A172 (cell line): ENCODE results near the gene TSPEAR. TPM values are rescaled to one million over a fixed set of nuclear protein-coding genes. Genes with fewer than 3 reads are reported as not detected.
"Not testable (repeated sequence)": the region's sequence is repeated elsewhere in the genome, so short reads cannot be mapped to it uniquely, and the experiment has no call there.

Source experiments
- DNase-seq: peaks from one replicate; pipeline ENCODE4 v3.0.0-alpha.2; 2015; ENCODE audit warnings: low spot score
- total RNA-seq: library from RNA; depleted of rRNA; stranded (reverse); fragments of >200 nt; shearing (Covaris generic); gene quantifications from 2 replicates; pipeline ENCODE4 v1.2.3, GENCODE V29; 2014

Gene TSPEAR
- total RNA-seq, 1 experiment from 2014 or later = not detected

- not testable (repeated sequence) for DNase-seq
These were observed 83.5 kb downstream of the TSPEAR start for GRCh38 chr21:44627831-44628233.

DNA sequence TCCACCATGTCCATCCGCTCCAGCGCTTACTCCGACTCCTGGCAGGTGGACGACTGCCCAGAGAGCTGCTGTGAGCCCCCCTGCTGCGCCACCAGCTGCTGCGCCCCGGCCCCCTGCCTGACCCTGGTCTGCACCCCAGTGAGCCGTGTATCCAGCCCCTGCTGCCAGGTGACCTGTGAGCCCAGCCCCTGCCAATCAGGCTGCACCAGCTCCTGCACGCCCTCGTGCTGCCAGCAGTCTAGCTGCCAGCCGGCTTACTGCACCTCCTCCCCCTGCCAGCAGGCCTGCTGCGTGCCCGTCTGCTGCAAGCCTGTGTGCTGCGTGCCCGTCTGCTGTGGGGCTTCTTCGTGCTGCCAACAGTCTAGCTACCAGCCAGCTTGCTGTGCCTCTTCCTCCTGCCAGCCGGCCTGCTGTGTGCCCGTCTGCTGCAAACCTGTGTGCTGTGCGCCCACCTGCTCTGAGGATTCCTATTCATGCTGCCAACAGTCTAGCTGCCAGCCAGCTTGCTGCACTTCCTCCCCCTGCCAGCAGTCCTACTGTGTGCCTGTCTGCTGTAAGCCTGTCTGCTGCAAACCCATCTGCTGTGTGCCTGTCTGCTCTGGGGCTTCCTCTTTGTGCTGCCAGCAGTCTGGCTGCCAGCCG lies 84.1 kb downstream of the TSPEAR start:
- DNase-seq = not testable (repeated sequence)

DNA sequence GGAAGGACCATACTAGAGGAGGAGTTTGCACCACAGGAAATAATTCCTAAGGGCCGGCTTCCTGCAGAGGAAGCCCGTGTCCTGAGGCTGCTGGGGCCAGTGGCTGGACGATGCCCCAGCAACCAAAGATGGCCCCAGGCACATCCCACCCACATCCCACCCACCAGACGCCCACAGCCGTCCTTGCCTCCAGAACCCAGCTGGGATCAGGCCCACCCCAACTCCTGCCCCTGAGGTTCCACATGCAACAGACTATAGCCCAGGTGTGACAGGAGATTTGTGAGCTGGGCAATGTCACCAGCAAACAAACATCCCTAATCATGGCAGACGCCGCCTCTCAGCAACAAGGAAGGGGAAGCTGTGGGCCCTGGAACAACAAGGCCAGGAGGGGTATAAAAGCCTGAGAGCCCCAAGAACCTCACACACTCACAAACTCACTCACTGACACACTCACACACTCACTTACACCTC lies 84.7 kb downstream of the TSPEAR start, which contains the start of gene KRTAP10-9:
Gene KRTAP10-9, plus strand, starts transcription at position 421 of the 471 bp plus-strand sequence. CDS start 79 bp downstream, outside the sequence.
- DNase-seq = no peak

DNA sequence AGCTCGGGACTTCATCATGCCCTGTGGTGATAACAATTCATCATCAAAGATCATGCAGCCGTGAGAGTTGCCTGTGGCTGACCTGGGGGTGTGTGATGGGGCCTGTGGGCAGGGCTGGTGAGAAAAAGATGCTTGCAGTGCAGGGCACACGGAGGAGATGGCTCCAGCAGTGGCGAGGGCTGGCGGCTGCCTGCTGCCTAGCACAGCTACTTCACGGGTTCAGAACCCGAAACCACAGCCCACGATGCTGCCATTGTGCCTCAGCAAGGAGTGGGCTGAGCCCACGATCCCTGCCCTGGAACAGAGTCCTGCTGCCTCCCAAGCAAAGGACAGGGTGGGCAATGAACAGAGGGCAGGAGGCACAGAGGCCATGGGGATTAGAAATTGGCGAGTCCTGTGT lies 85.1 kb downstream of the TSPEAR start:
- no peak for DNase-seq

DNA sequence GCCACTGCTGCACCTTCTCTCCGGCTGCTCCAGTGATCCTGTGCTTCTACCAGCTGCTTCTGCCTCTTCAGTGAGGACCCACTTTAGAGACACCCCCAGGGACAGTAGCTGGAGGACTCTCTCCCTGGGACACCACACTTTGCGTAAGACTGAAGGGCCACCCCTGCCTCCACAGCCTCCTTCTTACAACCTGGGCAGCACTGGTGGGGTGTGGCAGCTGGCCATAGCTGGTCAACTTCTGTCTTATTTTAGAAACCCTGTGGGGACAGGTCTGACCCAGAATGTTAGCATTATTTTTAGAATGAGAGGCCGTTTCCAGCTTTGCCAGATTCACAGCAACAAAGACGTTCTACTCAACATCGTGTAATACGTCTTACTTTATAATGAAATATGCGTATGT lies 85.6 kb downstream of the TSPEAR start:
- DNase-seq = no peak

DNA sequence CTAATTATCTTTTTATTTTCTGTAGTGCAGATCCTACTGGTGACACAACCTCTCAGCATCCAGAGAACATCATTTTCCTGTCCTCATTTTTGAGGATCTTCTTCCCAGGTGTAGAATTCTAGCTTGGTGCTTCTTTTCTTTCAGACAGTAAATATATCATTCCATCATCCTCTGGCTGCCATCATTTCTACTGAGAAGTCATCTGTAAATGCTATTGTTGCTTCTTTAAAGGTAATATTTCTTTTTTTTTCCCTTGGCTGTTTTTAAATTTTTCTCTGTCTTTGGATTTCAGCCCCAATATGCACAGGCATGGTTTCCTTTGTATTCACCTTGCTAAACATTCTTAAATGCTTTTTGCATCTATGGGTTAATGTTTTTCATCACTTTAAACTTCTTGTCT lies 87.8 kb downstream of the TSPEAR start:
- no peak for DNase-seq

DNA sequence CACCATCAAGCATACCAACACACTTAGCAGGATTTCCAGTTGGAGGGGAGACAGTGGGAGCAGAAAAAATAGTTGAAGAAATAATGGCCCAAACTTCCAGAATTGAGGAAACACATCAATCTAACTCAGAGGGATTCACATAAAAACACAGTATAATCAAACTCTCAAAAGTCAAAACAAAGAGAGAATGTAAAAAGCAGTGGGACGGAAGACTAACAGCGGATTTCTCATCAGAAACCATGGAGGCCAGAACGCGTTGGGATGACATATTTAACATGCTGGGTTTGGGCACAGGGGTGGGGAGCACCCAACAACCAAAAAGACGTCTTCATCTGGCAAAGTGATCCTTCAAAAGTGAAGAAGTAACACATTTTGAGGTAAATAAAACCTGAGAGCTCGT lies 91.5 kb downstream of the TSPEAR start:
- no peak for DNase-seq

DNA sequence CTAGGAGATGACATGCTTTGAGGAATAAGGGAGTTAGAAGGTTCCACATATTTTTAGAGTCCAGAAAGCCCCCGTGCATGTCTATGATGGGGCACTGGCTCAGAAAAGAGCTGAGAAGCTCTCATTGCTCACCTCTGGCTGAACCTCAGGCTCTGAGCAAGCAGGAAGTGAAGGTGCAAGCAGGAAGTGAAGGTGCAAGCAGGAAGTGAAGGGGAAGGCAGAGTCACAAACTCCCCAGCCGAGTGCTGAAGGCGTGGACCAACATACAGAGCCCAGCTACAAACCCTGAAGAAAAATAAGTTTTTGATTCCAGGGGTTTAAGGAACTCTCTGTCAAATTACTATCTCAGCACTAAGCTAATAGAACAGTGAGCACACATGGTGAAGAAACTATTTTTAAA lies 92.5 kb downstream of the TSPEAR start:
- DNase-seq = no peak

DNA sequence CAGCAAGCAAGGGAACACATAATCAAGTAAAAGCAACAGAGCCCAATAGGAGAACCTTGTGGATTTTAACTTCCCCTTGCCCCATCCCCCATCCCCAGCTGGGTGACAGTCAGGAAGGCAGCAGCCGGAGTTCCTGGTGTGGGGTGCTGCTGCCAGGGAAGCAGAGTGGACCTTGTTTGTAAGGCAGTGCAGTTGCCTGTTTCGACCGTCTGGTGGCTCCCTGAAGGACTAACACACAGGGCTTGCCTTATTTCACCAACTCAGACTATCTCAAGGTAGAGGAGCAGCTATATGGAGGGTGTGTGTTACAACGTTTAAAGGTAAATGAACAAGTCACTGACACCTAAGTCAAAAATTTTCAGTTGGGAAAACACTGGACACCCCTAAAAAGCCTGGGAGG lies 92.9 kb downstream of the TSPEAR start:
- no peak for DNase-seq

DNA sequence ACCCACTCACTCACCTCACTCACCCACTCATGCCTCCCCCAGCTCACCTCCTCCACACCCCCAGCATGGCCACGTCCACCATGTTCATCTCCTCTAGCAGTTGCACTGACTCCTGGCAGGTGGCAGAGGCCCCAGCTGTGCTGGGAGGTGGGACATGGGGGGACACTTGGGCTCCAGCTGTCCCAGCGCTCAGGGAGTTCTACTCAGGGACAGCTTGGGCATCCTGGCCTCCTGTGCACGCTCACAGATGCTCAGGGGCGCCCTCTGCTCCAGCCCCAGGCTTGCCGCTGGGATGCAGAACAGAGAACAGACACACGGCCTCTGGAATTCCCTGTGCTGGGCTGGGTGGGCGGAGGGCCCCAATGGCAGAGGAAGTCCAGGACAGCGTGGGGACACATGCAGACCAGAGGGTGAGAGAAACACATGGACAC lies 94.3 kb downstream of the TSPEAR start:
- no peak for DNase-seq

DNA sequence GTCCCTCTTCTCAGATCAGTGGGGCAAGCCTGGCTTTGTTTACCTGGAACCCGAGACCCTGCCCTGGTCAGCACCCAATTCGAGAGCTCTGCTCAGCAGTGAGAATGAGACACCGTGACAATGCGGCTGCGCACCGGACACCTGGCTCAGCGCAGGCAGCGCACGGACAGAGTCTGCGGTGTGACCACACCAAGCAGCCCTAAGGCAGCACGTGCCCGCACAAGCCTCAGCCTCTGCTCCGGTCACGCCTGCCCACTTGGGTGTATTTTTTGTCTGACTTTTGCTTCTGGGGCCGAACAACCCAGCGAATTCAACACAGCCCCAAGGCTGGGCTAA lies 94.8 kb downstream of the TSPEAR start:
- DNase-seq = no peak

DNA sequence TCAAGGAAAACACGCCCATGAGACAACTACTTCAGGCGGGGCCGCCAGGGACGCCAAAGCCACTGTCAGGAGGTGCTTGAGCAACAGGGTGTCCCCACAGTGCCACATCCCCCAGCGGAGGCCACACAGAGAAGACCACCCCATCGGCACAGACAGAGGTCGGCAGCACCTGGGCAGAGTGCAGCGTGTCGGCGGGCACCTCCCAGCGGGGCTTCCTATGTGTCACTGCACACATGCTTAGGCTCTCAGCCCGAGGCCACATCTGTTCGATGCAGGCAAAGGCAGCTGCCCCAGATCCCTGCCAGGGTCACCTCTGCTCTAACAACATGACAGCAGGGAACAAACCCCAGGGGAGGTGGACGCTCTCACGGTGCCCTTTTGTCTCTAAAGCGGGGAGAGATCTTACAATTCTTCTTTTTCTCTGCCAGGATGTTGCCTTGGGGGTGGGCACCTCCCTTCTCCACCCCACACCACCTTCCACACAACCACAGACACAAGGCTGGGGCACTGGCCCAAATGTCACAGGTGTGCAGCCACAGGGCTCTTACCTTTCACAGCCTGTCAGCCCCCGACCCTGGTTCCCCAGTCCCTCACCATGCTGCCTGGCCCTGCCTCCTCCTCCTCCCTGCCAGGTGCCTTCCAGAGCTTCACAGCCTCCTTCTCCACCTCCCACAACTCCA lies 95.3 kb downstream of the TSPEAR start:
- DNase-seq = no peak

- no peak for DNase-seq
These were observed 95.9 kb downstream of the TSPEAR start for GRCh38 chr21:44615466-44615865.

GRCh38 chr21:44614961-44615391 lies 96.4 kb downstream of the TSPEAR start:
- no peak for DNase-seq

DNA sequence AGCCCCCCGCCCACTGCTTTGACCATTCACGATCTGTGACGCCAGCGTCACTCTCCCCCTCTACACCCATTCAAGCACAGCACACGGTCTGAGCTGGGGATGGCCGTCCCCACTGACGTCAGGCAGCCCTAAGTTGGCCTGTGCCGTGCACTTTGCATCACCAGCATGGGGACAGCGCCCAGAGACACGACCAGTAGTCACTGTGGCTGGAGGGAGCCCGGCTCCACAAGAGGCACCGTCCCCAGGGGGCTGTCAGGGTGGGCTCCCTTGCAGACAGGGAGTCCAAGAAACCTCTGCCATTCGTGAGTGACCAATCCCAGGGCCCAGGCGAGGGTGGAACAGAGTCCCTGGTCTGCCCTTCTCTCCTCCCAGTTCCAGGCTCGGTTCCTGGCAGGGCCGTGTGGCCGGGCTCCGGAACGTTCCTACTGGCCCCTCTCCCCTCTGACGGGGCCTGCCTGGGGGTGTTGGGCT lies 97.2 kb downstream of the TSPEAR start:
- no peak for DNase-seq

- DNase-seq = no peak
These were observed 97.8 kb downstream of the TSPEAR start for GRCh38 chr21:44613386-44614155.

DNA sequence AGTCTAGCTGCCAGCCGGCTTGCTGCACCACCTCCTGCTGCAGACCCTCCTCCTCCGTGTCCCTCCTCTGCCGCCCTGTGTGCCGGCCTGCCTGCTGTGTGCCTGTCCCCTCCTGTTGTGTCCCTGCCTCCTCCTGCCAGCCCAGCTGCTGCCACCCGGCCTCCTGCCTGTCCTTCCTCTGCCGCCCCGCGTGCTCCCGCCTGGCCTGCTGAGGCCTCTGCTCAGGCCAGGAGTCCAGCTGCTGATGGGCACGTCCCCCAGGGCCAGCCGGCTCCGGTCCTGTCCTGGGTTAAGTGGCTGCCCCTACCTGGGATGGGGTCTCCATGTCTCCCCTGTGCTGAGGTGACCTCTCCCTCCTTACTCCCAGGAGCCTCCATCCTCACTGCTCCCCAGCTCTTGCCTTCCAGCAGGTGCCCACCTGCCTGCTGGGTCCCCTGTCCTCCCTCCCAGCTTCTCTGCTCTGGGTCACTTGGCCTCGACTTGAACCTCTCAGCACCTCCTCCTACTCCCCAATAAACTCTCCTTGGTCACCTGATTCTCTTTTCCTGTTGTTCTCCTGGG lies 98.6 kb downstream of the TSPEAR start:
- no peak for DNase-seq

- DNase-seq = no peak
These were observed 99.3 kb downstream of the TSPEAR start, which contains the start of gene KRTAP10-8 for GRCh38 chr21:44612029-44612486. TSS of gene KRTAP10-8 (plus strand) at chr21:44612079. CDS start at chr21:44612101, 22 bp downstream.

GRCh38 chr21:44611551-44611950 lies 99.8 kb downstream of the TSPEAR start:
- no peak for DNase-seq

DNA sequence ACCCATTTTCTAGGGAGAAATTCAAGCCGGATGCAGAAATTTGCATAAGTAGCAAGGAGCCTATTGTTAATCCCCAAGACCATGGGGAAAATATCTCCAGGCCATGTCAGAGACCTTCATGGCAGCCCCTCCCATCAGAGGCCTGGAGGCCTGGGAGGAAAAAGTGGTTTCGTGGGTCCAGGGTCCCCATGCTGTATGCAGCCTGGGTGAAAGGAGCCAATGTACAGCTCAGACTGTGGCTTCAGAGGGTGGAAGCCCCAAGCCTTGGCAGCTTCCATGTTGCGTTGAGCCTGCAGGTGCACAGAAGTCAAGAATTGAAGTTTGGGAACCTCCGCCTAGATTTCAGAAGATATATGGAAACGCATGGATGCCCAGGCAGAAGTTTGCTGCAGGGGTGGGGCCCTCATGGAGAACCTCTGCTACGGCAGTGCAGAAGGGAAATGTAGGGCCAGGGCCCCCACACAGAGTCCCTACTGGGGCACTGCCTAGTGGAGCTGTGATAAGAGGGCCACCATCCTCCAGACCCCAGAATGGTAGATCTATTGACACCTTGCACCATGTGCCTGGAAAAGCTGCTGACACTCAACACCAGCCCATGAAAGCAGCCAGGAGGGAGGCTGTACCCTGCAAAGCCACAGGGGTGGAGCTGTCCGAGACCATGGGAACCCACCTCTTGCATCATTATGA lies 101.1 kb downstream of the TSPEAR start:
- DNase-seq = not testable (repeated sequence)

- no peak for DNase-seq
These were observed 102.2 kb downstream of the TSPEAR start for GRCh38 chr21:44609193-44609592.
